Measurements from ENCODE around the gene SPATS1. TPM values are rescaled to one million over a fixed set of nuclear protein-coding genes. Genes with fewer than 3 reads are reported as not detected.
A peak's percentile ranks its signal among the peaks of the same experiment; 100 is the strongest.

Gene SPATS1
- total RNA-seq, 1 experiment from 2014 or later: not detected

DNA sequence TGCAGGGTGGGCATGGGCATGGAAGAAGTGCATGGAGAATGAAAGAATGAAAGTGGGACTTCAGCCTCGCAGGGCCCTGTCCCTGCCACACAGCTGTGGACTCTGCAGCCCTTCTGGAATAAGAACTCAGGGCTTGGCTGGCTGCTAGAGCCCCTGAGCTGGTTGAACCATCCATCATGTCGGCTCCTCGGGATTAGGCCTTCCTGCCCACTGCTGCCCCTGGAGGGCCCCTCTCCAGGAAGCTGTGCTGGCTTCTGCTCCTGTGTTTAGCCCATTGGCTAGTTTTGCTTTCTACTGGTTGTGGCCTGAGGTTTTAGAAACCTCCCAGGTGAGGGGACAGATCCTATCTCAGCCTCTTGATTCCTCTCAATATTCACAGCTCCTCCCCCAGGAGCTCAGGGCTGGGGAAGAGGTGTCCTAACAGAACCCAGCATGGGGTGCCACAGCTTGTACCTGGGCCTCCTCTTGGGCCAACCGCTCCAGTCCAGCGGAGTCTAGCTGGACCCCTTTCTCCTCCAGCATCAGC lies 37.2 kb upstream of the SPATS1 start:
- DNase-seq (ENCODE audit: low spot score): no peak
- no peaks in the 10 kb centered on the region for H3K9me3 Mint-ChIP-seq
- peak overlapping the region; percentile 34 for H3K27ac Mint-ChIP-seq
- TF ChIP-seq, protein P1, sequence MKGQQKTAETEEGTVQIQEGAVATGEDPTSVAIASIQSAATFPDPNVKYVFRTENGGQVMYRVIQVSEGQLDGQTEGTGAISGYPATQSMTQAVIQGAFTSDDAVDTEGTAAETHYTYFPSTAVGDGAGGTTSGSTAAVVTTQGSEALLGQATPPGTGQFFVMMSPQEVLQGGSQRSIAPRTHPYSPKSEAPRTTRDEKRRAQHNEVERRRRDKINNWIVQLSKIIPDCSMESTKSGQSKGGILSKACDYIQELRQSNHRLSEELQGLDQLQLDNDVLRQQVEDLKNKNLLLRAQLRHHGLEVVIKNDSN (CRISPR knock-in tag; IDR thresholded peaks at IDR 0.05): no peak
- TF ChIP-seq, protein P2, sequence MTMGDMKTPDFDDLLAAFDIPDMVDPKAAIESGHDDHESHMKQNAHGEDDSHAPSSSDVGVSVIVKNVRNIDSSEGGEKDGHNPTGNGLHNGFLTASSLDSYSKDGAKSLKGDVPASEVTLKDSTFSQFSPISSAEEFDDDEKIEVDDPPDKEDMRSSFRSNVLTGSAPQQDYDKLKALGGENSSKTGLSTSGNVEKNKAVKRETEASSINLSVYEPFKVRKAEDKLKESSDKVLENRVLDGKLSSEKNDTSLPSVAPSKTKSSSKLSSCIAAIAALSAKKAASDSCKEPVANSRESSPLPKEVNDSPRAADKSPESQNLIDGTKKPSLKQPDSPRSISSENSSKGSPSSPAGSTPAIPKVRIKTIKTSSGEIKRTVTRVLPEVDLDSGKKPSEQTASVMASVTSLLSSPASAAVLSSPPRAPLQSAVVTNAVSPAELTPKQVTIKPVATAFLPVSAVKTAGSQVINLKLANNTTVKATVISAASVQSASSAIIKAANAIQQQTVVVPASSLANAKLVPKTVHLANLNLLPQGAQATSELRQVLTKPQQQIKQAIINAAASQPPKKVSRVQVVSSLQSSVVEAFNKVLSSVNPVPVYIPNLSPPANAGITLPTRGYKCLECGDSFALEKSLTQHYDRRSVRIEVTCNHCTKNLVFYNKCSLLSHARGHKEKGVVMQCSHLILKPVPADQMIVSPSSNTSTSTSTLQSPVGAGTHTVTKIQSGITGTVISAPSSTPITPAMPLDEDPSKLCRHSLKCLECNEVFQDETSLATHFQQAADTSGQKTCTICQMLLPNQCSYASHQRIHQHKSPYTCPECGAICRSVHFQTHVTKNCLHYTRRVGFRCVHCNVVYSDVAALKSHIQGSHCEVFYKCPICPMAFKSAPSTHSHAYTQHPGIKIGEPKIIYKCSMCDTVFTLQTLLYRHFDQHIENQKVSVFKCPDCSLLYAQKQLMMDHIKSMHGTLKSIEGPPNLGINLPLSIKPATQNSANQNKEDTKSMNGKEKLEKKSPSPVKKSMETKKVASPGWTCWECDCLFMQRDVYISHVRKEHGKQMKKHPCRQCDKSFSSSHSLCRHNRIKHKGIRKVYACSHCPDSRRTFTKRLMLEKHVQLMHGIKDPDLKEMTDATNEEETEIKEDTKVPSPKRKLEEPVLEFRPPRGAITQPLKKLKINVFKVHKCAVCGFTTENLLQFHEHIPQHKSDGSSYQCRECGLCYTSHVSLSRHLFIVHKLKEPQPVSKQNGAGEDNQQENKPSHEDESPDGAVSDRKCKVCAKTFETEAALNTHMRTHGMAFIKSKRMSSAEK (CRISPR knock-in tag; IDR thresholded peaks at IDR 0.05; ENCODE audit: borderline replicate concordance): no peak
- TF ChIP-seq, protein P3, sequence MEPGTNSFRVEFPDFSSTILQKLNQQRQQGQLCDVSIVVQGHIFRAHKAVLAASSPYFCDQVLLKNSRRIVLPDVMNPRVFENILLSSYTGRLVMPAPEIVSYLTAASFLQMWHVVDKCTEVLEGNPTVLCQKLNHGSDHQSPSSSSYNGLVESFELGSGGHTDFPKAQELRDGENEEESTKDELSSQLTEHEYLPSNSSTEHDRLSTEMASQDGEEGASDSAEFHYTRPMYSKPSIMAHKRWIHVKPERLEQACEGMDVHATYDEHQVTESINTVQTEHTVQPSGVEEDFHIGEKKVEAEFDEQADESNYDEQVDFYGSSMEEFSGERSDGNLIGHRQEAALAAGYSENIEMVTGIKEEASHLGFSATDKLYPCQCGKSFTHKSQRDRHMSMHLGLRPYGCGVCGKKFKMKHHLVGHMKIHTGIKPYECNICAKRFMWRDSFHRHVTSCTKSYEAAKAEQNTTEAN (CRISPR knock-in tag; IDR thresholded peaks at IDR 0.05): no peak
- TF ChIP-seq NR1H2 (CRISPR knock-in tag; IDR thresholded peaks at IDR 0.05): no peak
- TF ChIP-seq, protein P4, sequence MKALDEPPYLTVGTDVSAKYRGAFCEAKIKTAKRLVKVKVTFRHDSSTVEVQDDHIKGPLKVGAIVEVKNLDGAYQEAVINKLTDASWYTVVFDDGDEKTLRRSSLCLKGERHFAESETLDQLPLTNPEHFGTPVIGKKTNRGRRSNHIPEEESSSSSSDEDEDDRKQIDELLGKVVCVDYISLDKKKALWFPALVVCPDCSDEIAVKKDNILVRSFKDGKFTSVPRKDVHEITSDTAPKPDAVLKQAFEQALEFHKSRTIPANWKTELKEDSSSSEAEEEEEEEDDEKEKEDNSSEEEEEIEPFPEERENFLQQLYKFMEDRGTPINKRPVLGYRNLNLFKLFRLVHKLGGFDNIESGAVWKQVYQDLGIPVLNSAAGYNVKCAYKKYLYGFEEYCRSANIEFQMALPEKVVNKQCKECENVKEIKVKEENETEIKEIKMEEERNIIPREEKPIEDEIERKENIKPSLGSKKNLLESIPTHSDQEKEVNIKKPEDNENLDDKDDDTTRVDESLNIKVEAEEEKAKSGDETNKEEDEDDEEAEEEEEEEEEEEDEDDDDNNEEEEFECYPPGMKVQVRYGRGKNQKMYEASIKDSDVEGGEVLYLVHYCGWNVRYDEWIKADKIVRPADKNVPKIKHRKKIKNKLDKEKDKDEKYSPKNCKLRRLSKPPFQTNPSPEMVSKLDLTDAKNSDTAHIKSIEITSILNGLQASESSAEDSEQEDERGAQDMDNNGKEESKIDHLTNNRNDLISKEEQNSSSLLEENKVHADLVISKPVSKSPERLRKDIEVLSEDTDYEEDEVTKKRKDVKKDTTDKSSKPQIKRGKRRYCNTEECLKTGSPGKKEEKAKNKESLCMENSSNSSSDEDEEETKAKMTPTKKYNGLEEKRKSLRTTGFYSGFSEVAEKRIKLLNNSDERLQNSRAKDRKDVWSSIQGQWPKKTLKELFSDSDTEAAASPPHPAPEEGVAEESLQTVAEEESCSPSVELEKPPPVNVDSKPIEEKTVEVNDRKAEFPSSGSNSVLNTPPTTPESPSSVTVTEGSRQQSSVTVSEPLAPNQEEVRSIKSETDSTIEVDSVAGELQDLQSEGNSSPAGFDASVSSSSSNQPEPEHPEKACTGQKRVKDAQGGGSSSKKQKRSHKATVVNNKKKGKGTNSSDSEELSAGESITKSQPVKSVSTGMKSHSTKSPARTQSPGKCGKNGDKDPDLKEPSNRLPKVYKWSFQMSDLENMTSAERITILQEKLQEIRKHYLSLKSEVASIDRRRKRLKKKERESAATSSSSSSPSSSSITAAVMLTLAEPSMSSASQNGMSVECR (CRISPR knock-in tag; IDR thresholded peaks at IDR 0.05; ENCODE audit: borderline replicate concordance): no peak
- ATAC-seq: no peak; the same call in 1 of the 2 replicates
- peaks cover 71% of the 10 kb centered on the region for H3K36me3 Mint-ChIP-seq
- POLR2A ChIA-PET: interaction anchor here (0.8 kb wide), 1 partner anchor 59 kb away, joined by 3 read pairs; the partner anchor contains the start of gene HSP90AB1
- H3K27me3 Mint-ChIP-seq (ENCODE audit: low read depth): no peaks in the 10 kb centered on the region
- no peak overlapping the region for H3K4me3 Mint-ChIP-seq
- H3K4me1 Mint-ChIP-seq: no peaks in the 10 kb centered on the region
- CTCF ChIA-PET: interaction anchor here (0.7 to 5.3 kb wide), 27 partner anchors 8 to 242 kb away, joined by 3 to 109 read pairs (median 6); partner anchors contain the start of genes AARS2, HSP90AB1, SLC35B2 and SPATS1

DNA sequence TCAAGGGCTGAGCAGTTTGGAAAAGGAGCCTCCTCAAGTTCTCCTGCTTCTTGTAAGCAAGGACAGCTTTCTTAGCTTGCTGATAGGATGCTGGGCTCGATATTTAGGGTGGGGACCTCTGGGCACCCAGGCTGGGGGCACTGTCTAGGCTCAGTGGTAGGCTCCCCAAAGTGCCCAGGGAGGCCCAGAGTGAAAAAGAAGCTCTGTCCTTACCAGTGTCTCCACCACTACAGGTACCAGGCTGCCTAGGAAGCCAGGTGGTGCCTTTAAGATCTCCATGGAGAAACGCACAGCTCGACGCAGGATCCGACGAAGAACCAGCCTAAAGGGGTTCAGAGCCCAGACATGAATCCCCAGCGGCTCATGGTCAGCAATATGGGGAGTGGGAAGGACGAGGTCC lies 35.7 kb upstream of the SPATS1 start:
- DNase-seq (ENCODE audit: low spot score) (no peak), ATAC-seq (no peak)
- peaks cover 72% of the 10 kb centered on the region for H3K36me3 Mint-ChIP-seq
- POLR2A ChIA-PET: no interaction called here
- peaks cover under 1% of the 10 kb centered on the region for H3K4me1 Mint-ChIP-seq
- no peaks in the 10 kb centered on the region for H3K9me3 Mint-ChIP-seq
- no peak overlapping the region for H3K4me3 Mint-ChIP-seq
- H3K27ac Mint-ChIP-seq: no peak overlapping the region
- no peaks in the 10 kb centered on the region for H3K27me3 Mint-ChIP-seq (ENCODE audit: low read depth)
- CTCF ChIA-PET: interaction anchor here (5.3 kb wide), 1 partner anchor 37 kb away, joined by 109 read pairs; the partner anchor contains the start of gene TMEM151B
- TF ChIP-seq, protein P5, sequence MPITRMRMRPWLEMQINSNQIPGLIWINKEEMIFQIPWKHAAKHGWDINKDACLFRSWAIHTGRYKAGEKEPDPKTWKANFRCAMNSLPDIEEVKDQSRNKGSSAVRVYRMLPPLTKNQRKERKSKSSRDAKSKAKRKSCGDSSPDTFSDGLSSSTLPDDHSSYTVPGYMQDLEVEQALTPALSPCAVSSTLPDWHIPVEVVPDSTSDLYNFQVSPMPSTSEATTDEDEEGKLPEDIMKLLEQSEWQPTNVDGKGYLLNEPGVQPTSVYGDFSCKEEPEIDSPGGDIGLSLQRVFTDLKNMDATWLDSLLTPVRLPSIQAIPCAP (CRISPR knock-in tag; IDR thresholded peaks at IDR 0.05): no peak
- TF ChIP-seq TCF7 (CRISPR knock-in tag; IDR thresholded peaks at IDR 0.05; ENCODE audit: low read depth): no peak
- TF ChIP-seq, protein P6, sequence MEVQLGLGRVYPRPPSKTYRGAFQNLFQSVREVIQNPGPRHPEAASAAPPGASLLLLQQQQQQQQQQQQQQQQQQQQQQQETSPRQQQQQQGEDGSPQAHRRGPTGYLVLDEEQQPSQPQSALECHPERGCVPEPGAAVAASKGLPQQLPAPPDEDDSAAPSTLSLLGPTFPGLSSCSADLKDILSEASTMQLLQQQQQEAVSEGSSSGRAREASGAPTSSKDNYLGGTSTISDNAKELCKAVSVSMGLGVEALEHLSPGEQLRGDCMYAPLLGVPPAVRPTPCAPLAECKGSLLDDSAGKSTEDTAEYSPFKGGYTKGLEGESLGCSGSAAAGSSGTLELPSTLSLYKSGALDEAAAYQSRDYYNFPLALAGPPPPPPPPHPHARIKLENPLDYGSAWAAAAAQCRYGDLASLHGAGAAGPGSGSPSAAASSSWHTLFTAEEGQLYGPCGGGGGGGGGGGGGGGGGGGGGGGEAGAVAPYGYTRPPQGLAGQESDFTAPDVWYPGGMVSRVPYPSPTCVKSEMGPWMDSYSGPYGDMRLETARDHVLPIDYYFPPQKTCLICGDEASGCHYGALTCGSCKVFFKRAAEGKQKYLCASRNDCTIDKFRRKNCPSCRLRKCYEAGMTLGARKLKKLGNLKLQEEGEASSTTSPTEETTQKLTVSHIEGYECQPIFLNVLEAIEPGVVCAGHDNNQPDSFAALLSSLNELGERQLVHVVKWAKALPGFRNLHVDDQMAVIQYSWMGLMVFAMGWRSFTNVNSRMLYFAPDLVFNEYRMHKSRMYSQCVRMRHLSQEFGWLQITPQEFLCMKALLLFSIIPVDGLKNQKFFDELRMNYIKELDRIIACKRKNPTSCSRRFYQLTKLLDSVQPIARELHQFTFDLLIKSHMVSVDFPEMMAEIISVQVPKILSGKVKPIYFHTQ (CRISPR knock-in tag; IDR thresholded peaks at IDR 0.05): no peak
- TF ChIP-seq, protein P7, sequence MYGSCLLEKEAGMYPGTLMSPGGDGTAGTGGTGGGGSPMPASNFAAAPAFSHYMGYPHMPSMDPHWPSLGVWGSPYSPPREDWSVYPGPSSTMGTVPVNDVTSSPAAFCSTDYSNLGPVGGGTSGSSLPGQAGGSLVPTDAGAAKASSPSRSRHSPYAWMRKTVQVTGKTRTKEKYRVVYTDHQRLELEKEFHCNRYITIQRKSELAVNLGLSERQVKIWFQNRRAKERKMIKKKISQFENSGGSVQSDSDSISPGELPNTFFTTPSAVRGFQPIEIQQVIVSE (CRISPR knock-in tag; IDR thresholded peaks at IDR 0.05; ENCODE audit: borderline replicate concordance): no peak
- TF ChIP-seq, protein P8, sequence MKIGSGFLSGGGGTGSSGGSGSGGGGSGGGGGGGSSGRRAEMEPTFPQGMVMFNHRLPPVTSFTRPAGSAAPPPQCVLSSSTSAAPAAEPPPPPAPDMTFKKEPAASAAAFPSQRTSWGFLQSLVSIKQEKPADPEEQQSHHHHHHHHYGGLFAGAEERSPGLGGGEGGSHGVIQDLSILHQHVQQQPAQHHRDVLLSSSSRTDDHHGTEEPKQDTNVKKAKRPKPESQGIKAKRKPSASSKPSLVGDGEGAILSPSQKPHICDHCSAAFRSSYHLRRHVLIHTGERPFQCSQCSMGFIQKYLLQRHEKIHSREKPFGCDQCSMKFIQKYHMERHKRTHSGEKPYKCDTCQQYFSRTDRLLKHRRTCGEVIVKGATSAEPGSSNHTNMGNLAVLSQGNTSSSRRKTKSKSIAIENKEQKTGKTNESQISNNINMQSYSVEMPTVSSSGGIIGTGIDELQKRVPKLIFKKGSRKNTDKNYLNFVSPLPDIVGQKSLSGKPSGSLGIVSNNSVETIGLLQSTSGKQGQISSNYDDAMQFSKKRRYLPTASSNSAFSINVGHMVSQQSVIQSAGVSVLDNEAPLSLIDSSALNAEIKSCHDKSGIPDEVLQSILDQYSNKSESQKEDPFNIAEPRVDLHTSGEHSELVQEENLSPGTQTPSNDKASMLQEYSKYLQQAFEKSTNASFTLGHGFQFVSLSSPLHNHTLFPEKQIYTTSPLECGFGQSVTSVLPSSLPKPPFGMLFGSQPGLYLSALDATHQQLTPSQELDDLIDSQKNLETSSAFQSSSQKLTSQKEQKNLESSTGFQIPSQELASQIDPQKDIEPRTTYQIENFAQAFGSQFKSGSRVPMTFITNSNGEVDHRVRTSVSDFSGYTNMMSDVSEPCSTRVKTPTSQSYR (CRISPR knock-in tag; IDR thresholded peaks at IDR 0.05): no peak
- TF ChIP-seq, protein P9, sequence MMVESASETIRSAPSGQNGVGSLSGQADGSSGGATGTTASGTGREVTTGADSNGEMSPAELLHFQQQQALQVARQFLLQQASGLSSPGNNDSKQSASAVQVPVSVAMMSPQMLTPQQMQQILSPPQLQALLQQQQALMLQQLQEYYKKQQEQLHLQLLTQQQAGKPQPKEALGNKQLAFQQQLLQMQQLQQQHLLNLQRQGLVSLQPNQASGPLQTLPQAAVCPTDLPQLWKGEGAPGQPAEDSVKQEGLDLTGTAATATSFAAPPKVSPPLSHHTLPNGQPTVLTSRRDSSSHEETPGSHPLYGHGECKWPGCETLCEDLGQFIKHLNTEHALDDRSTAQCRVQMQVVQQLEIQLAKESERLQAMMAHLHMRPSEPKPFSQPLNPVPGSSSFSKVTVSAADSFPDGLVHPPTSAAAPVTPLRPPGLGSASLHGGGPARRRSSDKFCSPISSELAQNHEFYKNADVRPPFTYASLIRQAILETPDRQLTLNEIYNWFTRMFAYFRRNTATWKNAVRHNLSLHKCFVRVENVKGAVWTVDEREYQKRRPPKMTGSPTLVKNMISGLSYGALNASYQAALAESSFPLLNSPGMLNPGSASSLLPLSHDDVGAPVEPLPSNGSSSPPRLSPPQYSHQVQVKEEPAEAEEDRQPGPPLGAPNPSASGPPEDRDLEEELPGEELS (CRISPR knock-in tag; IDR thresholded peaks at IDR 0.05): no peak
